HG03457 (cell line): ENCODE results near the gene SH3BGR.

Source experiments
- ATAC-seq: cut with Tn5 transposase; IDR thresholded peaks from one replicate; pipeline ENCODE4 v1.9.1; 2021; ENCODE audit warnings: moderate number of reproducible peaks; ENCODE audit not compliant: unreplicated experiment

The SH3BGR gene

DNA sequence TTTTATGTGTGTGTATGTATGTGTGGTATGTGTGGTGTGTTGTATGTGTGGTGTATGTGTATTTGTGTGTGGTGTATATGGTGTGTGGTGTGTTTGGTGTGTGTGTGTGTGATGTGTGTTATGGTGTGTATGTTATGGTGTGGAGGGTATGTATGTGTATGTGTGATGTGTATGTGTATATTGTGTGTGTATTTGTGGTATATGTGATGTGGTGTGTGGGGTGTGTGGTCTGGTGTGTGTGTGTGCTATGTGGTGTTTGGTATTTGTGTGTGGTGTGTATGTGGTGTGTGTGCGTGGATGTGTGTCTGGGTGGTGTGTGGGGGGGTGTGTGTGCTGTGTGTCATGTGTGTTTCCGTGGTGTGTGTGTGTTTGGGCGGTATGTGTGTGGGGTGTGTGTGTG, 59.3 kb downstream of the SH3BGR start:
- no peak for ATAC-seq

DNA sequence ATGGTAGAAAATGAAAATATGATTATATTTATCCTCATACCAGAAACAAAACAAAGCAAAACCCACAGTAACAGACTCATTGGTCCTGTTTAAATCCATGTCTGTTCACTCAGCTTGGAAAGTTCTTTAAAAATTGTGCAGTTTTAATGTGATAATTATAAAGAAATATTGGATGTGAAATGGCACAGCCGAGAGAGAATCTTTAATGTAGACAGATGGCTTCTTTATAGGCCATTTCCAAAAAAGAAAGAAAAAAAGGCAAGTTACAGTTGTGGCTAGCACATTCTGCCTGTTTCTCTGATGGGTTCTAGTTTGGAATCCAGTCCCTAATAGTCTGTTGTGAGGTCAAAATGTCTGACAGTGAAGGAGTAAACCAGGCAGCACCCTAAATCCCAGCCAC, 62.0 kb downstream of the SH3BGR start:
- ATAC-seq = no peak

DNA sequence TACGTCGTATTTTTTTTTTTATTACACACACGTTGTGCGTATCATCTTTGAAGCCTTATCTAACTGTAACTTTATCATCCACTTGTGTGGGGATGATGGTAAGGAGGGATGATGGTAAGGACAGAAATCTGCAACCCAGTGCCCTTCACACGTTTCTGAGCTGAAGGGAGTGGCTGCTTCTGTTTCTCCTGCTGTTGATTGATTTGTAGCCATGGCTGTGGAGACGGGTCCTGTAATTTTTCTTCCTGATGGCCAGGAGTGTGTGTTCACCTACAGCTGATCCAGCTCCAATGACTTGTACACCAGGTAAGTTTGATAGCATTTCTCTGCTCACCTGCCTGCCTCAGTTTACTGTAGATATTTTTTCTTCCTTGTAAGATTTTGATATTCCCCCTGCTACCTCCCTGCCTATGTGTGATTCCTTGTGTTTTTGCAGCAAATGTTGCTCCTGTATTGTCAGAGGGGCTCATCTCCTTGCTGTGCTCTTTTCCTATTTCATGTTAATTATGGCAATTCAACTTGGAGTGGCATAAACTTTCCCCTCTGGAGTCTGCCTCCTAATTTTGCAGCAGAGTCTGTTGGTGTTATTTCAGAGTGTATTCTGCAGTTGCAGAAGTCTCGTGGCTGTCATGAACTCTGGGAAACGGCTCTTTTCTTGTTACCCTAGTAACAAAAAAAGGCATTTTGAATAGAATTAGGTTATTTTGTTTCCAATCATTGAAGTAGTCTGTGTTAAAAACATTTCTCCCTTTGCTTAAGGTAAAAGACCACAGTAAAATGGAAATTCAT, 64.1 kb downstream of the SH3BGR start:
- ATAC-seq = no peak

DNA sequence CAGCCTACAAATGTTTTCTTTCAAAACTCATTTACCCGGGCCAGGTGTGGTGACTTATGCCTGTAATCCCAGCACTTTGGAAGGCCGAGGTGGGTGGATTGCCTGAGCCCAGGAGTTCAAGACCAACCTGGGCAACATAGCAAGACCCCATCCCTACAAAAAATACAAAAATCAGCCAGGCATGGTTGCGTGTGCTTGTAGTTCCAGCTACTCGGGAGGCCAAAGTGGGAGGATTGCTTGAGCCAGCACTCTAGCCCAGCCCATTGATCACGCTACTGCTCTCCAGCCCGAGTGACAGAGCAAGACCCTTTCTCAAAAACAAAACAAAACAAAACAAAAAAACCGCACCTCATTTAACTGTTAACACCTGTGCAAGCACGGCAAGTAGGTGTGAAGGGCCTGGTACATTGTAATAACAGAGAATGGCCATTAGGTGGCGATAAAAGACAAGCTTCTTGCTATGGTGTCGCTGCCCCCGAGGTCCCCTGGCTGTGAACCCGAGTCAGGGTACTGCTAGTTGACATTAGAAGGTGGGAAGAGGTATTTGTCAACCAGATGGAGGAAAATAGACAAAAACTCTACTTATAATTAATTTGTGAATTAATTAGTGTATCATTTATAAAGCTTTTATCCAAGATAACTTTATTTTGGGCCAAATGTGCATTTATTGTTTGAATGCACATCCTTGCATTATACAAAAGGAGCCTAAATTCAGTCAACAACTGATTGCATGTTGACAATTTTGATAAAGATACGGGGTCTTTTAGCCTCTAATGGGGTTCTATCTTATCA, 66.5 kb downstream of the SH3BGR start:
- peak; percentile 67 for ATAC-seq

DNA sequence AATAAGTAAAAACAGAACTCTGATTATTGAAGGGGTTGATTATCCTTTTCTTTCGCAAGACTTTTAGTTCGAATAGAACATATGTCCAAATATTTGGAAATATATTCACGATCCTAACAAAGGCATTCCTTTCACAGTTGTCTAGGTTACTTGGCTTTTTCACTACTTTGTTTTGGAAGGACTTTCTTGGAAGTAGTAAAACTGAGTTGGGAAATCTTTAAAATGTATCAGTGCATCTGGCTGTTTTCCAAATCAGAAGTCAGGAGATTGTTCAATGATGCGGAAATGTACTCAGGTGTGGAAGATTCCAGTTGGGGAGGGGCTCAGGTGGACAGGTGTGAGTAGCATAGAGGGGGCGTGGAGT, 67.1 kb downstream of the SH3BGR start:
- no peak for ATAC-seq

DNA sequence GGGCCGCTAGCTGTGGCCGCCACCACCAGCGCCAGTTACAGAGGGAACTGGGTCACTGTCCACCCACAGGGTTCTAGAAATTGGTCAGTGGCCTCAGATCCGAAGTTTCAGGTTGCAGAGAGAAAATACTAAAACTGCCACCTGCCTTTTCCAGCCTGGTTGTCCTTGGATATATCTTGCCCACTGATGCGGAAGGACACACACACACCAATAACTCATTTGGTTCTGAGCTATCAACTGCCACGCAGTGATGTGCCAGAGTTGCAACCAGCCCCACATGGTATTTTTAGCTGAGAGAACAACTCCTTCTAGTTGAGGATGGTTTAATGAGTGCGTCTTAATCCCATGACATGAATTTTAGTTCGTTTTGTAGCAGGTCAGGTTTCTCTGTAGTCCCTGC, 68.1 kb downstream of the SH3BGR start:
- no peak for ATAC-seq

DNA sequence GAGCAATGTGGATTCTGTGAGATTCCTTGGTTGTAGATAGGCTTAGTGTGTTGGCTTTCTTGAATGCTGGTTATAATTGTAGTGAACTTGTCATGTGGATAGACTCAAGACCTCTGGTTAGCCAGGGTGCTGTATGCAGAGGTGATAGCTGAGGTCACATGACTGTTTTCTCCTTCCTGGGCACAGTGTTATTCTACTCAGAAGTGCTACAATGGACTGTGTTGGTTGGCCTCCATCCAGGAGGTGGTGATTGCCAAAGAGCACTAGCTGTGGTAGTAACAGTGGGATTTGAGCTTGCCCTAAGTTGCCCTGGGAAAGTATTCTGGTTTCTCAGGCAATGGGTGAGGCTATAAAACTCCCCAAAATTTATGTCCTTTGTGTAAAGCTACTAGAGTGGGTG, 71.6 kb downstream of the SH3BGR start:
- ATAC-seq = no peak

DNA sequence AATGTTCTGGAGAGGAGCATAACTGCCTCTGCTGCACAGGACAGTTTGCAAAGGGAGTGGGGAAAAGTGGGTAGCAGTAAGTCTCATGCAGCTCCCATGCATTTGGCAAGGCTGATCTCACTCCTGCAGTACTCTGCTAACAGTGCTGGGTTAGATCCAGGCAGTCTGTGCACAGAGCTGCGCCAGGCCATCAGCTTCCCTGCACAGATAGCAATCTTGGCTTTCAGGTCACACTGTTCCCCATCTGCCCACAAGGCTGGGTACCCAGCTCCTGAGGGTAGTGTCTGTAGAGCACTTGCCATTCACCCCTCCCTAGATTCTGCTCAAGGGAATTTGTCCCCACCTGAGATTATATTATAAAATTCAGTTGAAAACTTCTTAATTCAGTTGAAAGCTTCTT, 72.1 kb downstream of the SH3BGR start:
- no peak for ATAC-seq

DNA sequence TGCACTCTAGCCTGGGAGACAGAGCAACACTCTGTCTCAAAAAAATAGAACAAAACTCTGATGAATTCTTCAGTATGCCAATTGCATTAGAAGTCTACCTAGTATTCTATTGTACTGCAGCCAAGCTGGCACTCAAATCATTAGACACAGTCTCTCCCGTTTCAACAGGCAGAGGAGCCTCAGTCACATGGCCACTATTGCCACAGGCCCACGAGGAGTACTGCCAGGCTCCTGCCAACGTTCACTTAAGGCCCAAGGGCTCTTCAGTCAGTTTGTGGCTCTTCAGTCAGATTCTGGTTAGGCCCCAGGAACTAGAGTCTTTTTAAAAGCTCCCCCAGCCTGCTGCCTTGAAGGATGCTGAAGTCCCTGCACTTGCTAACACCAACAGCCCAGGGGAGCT, 73.4 kb downstream of the SH3BGR start:
- ATAC-seq = no peak

DNA sequence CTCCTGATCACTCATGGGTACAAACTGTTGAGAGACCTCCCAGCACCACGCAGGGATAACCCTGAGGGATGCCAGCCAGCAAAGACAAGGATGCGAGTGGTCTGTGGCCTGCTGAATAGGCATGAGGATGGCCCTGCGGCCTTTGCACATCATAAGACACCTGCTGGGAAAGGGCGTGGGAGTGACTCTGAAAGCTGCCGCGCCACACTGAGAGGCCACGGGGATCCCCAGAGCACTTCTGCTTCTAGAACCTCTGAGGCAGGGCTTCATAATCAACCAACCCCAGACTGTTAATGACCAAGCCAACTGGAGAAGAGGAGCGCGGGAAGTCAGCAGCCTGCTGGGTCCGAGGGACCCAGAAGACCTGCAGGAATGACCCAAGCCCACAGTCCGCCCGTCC, 73.8 kb downstream of the SH3BGR start:
- ATAC-seq = no peak

DNA sequence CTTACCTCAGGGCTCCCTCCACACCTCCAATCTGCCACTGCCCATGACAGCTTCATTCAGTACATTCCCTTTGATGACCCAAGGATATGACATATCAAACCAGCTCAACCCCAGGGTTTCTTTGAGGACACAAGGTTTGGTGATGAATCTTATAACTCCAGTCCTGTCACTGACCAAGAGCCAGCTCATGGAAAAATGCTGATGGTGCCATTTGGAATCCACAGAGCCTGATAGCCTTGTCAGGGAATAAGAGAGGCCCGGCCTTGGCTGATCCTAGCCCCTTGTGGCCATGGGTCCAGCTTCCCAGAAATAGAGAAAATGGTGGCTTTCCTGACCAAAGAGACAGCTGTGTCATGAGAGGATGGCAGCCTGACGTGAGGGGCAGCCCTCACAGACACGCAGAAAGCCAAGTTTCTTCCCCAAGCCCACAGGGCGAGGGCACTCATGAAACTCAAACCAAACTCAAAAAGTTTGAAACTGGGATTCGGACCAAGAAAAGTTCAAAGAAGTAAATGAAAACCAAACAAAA, 75.4 kb downstream of the SH3BGR start:
- ATAC-seq = no peak

DNA sequence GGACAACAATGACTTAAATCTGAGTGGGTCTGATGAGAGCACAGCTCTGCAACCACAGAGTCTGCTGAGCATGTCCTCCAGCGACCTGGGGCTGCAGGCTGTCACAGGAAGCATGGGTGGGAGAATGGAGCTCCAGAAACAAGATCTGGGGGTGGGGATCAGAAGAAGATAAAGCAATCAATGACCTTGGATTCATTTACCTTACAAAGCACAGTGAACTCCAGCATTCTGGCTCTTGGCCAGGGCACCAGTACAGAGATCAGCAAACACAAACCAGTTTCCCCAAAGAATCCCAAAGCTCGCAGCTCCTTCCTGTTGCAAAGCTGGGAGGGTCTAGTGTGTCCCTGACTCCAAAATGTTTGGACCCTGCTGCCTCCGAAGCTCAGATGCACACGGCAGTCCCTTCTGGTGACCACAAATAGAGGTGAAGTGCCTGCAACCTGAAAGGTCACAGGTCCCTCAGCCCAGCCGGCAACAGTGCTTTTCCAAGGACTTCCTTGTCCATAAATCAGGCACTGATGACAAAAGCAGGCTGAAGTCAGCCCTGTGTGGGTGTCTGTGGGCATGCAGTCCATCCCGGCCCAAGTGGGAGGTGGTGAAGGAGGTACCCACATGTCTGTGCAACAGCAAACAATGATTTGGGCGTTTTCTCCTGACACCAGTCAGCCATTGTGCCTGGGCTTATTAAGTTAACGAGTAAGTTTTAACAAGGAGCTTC, 76.1 kb downstream of the SH3BGR start:
- ATAC-seq = no peak

DNA sequence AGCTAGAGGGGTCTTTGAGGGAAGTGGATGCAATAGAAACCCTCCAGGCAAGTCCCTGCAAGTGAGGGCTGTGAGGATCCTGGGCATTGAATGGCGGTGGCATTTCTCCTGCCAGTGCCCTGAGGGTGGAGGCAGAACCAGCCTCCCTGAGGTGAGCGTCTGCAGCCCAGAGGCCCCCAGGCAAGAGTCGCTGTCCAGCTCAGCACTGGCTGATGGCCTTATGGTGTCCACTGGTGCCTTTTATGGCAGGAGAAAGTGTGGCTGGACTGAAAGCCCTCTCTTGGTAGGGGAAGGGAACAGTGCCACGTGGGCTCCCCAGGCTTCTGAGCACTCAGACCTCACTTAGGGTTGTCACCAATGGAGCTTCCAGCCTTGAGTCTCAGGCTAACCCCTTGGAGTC, 77.3 kb downstream of the SH3BGR start:
- ATAC-seq = no peak

DNA sequence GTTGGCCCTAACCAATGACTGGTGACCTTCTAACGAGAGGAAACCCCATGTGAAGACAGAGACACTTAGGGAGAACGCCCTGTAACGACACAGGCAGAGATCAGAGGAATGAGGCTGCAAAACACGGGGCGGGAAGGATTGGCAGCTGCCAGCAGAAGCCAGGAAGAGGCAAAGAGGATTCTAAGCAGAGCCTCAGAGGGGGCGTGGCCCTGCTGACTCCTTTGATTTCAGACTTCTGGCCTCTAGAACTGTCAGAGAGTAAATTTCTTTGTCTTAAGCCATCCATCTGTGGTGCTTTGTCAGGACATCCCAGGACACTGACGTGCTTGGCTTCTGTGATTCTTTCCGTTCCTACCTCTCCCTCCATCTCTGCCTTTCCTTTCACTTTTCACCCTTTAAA, 79.3 kb downstream of the SH3BGR start:
- no peak for ATAC-seq

DNA sequence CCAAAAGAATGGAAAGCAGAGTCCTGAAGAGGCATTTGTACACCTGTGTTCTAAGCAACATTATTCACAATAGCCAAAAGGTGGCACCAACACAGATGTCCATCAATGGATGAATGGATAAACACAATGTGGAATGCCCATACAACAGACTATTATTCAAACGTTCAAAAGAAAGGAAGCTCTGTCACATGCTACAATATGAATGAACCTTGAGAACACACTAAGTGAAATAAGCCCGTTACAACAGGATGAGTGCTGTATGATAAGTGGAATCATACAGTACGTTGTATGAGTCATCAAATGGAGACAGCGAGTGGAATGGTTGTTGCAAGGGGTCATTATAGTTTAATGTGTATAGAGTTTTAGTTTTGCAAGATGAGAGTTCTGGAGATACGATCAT, 80.1 kb downstream of the SH3BGR start:
- ATAC-seq = no peak

DNA sequence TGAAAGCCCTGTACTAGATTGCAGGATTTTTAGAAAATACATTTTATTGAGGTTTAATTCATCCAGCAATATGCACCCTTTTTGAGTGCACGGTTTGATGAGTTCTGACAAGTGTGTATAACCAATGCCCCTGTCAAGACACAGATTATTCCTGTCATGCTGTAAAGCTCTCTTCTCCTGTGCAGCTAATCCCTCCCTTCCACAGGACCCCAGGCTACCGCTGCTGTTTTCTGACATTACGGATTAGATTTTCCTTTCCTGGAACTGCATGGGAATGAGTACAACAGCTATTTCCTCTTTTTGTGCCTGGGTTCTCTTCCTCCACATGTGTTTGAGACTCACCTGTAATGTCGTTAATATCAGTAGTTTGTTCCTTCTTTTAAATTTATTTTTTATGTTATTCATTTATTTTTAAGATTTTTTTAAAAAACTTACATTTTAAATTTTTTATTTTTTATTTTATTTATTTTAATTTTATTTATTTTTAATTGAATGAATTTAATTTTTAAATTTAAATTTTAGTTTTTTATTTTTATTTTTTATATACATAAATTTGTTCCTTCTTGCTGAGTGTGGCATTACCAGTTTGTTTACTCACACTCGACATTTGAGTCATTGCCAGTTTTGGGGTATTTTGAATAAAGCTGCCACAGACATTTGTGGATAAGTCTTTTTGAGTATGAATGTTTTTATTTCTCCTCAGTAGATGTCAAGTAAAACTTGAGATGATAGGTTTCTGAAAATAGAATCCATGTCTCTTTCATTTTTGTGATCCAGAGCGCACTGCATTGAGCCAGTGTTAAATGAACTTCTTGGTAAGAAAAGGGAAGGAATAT, 82.0 kb downstream of the SH3BGR start:
- no peak for ATAC-seq

DNA sequence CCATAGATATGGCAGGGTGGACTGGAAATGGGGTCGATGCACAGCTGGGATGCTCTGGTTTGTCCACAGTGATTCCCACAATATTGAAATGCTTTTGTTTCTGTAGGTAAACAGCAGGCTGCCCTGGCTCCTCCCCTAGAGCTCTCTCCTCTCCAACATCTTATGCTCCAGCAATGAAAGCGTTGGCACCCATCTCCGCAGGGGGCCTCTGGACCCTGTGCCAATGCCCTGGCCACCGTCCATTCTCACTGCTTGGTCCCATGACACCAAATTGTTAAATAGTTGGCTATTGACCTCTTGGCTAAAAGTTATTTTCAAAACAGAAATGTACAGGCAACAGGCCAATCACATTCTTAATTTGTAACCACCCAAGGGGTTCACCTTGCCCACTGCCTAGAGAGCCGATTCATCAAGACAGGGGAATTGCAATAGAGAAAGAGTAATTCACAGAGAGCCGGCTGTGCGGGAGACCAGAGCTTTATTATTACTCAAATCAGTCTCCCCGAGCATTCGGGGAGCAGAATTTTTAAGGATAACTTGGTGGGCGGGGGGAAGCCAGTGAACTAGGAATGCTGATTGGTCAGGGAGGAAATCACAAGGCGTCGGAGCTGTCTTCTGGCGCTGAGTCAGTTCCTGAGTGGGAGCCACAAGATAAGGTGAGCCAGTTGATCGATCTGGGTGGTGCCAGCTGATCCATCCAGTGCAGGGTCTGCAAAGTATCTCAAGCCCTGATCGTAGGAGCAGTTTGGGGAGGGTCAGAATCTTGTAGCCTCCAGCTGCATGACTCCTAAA, 84.1 kb downstream of the SH3BGR start:
- ATAC-seq = no peak

DNA sequence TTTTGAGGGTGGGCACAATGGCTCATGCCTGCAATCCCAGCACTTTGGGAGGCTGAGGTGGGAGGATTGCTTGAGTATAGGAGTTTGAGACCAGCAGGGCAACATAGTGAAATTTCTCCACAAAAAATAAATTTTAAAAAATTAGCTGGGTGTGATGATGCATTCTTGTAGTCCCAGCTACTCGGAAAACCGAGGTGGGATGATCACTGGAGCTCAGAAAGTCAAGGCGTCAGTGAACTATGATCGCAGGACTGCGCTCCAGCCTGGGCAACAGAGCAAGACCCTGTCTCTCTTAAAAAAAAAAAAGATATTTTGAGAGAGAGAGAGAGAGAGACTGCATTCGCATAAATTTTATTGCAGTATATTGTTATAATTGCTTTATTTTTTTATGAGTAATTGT, 85.1 kb downstream of the SH3BGR start:
- no peak for ATAC-seq

DNA sequence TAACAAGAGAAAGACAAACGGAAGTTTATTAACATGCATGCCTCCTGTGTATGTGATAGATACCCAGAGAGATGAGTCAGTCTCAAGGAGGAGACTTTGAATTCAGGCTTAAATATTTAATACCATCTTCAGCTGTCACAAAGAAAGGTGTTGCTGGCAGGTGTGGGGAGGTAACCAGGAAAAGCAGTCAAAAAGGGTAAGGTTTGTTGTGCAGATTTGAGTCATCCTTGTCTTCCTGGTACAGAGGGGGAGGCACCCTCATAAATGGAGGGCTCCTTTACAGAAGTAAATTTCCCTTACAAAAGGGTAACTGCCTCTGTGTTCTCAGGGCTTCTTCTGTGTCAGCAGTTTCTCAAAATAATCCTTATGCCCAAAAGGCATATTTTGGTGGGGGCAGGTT, 85.8 kb downstream of the SH3BGR start:
- ATAC-seq = no peak

DNA sequence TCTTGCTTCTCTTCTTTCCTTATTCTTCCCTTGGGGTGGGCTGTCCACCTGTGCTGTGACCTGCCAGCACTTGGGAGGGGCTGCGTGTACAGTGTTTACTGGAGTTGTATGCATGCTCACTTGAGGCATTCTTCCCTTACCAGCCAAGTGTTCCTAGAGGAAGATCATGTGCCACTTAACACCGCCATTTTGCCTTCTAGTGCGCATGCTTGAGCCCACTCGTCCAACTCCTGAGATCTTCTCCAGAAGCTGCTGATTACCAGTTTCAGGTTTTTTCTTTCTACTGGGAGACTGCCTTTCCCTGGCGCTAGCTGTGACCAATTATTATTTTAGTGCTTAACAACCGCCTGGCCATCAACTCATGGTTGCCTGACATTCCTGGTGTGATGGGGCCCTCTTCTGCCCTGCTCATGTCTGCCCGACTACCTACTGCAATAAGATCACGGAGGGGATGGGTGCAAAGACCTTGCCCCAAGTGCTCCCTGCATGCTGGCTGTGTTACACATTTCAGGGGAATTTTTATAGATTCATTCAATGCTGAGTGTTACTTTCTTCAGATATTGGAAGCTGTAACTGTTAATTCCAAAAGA, 86.8 kb downstream of the SH3BGR start:
- no peak for ATAC-seq
